GM21717 (cell line): ENCODE results near the gene COPA.
"Not testable (repeated sequence)": the region's sequence is repeated elsewhere in the genome, so short reads cannot be mapped to it uniquely, and the experiment has no call there.

Experiments used
- ATAC-seq: cut with Tn5 transposase; IDR thresholded peaks from one replicate; pipeline ENCODE4 v1.9.1; 2021; ENCODE audit warnings: mild to moderate bottlenecking, moderate library complexity; ENCODE audit not compliant: unreplicated experiment

Gene COPA

GRCh38 chr1:160328184-160328583 is 14.9 kb downstream of the COPA start:
- ATAC-seq = no peak

GRCh38 chr1:160326418-160326817 is 16.6 kb downstream of the COPA start:
- no peak for ATAC-seq

- ATAC-seq = no peak
Observed at GRCh38 chr1:160325252-160325651, 17.8 kb downstream of the COPA start.

GRCh38 chr1:160322831-160323230 is 20.2 kb downstream of the COPA start:
- ATAC-seq = no peak

- ATAC-seq = no peak
Observed at GRCh38 chr1:160315359-160315758, 27.7 kb downstream of the COPA start.

GRCh38 chr1:160309571-160309970 is 33.5 kb downstream of the COPA start:
- ATAC-seq = no peak

GRCh38 chr1:160309185-160309557 is 33.9 kb downstream of the COPA start:
- no peak for ATAC-seq

GRCh38 chr1:160308451-160309184 is 34.4 kb downstream of the COPA start:
- ATAC-seq = no peak

- no peak for ATAC-seq
Observed at GRCh38 chr1:160307118-160307791, 35.8 kb downstream of the COPA start.

- no peak for ATAC-seq
Observed at GRCh38 chr1:160300173-160300572, 42.9 kb downstream of the COPA start.

GRCh38 chr1:160296036-160296435 is 47.0 kb downstream of the COPA start:
- ATAC-seq = no peak

- no peak for ATAC-seq
Observed at GRCh38 chr1:160293020-160293968, 49.8 kb downstream of the COPA start.

- ATAC-seq = no peak
Observed at GRCh38 chr1:160291248-160292220, 51.5 kb downstream of the COPA start.

GRCh38 chr1:160287769-160288168 is 55.3 kb downstream of the COPA start:
- ATAC-seq = not testable (repeated sequence)

GRCh38 chr1:160285506-160285905 is 57.5 kb downstream of the COPA start:
- ATAC-seq = no peak

GRCh38 chr1:160284782-160285344 is 58.2 kb downstream of the COPA start, which contains the start of gene PEX19:
Gene PEX19 (minus strand): TSS chr1:160285133. CDS start chr1:160285124, 9 bp downstream.
- ATAC-seq = peak; percentile 95

GRCh38 chr1:160284220-160284781 is 58.7 kb downstream of the COPA start:
- ATAC-seq = no peak

GRCh38 chr1:160282807-160283206 is 60.2 kb downstream of the COPA start:
- ATAC-seq = no peak

- no peak for ATAC-seq
Observed at GRCh38 chr1:160277987-160278386, 65.1 kb downstream of the COPA start.
